GM19099 (cell line): ENCODE data around the gene NREP.

ENCODE experiments used
- POLR2A ChIP-seq: IDR thresholded peaks from 3 replicates; pipeline ENCODE4 v1.6.1; 2011; ENCODE audit warnings: low read depth; ENCODE audit not compliant: insufficient read length; ENCODE audit errors: extremely low read depth

Gene NREP

DNA sequence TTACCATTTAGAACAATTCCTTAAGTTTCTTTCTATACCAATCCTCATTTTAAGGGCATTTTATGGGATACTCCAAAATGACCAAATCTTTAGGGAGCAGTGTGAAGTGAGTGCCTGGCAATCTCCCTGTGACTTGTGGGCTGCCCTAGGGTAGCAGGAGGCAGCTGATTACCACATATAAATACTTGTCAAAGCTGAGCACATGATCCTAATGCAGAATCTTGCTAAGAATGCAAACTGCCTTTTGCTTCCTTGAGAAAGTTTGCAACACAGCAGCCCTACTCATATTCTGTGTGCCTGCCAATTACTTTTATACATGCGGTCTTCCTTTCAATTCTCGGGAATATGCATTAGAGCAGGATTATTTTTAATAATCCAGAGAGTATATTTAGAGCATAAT is 18.2 kb upstream of the NREP start:
- no peak for TF ChIP-seq POLR2A

- TF ChIP-seq POLR2A: no peak
These were observed 17.5 kb upstream of the NREP start for GRCh38 chr5:111774525-111774924.

GRCh38 chr5:111772456-111773122 is 15.6 kb upstream of the NREP start:
- no peak for TF ChIP-seq POLR2A

- TF ChIP-seq POLR2A: no peak
These were observed 12.5 kb upstream of the NREP start for GRCh38 chr5:111769541-111769940.

DNA sequence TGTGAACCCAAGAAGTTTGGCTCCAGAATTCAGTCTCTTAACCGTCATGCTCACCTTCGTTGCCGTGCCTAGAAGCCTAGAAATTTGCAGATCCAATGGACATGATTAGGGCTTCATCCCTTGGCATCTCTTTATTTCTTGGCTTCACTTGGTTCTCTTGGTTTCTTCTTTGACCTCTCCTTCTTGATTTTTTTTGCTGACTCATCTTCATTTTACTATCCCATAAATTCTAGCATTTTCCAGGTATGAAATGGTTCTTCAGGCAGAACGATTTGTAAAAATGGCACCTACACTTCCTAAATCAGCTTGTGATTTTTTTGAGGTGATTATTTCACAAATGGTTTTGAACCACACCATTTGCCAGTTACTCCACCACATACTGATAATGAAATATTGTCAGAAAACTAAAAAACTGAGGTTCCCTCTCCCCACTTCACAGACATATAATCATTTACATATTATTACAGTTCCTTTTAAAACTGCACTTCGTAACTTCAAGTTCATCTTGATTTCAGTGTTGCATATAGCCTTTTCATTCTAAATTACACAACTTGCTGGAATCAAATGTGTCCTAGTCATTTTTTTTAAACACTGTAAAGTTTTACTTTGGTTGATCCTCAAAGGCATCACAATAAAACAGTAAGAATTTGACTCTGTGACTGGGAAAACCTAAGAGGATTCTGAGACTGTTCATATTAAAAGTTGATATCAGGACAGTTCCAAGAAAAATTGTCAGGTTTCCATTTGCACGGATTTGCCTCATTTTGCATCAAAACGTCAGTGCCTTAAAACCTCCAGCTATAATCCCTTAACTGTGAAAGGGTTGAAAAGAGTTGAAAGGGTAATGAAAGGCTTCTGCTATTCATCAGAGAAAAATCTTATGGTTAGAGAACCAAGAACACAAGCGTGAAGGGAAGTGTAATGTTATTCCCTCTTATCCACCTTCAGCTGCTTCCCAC is 8.9 kb upstream of the NREP start:
- TF ChIP-seq POLR2A: no peak

GRCh38 chr5:111764019-111764418 is 7.0 kb upstream of the NREP start:
- TF ChIP-seq POLR2A: no peak

- no peak for TF ChIP-seq POLR2A
These were observed 5.9 kb upstream of the NREP start for GRCh38 chr5:111762895-111763294.

DNA sequence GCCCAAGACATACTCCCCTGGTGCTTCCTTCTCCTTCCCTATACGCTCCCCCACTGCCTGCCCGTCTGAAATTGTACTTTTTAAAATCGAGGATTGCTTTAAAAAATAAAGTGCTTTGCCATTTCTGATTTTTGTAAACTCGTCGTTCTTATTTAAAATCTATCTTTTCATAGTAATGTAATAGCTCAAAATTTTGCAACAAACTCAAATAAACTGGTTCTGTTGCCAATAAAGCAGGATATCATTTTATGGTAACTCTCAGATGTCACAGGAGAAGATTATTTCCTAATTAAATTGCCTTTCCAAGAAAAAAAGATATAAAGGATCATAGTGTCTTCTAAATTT is 1.3 kb upstream of the NREP start:
- TF ChIP-seq POLR2A: no peak

GRCh38 chr5:111757355-111758283 is 625 bp upstream of the NREP start:
- TF ChIP-seq POLR2A: peak; percentile 81

- TF ChIP-seq POLR2A: no peak
These were observed 1.0 kb downstream of the NREP start for GRCh38 chr5:111755942-111756381.

- no peak for TF ChIP-seq POLR2A
These were observed 1.6 kb downstream of the NREP start for GRCh38 chr5:111755345-111755941.

- TF ChIP-seq POLR2A: no peak
These were observed 3.0 kb downstream of the NREP start for GRCh38 chr5:111753884-111754589.

DNA sequence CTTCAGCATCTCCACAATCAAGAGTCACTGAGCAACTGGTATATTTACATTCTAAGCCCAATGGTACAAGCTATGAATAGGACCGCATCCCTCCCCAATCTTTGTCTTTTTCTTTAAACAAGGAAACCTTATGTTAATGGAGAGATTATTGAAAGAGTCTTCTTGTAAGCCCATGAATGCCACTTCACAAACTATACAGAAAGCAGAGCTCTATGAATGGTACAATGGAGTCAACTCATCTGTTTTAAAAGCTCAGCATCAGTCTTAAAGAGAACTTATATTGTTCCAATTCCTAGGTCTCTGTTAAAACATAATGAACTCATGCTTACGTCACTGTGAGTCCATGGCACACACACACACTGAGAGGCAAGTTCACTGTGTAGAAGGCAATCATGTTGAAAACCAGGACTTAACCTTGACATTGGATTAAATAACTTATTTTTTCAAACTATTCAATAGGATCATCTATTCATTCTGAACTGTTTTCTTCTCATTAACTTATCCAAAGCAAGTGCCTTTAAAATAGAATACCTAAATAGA is 4.5 kb downstream of the NREP start:
- no peak for TF ChIP-seq POLR2A

GRCh38 chr5:111749303-111750026 is 7.5 kb downstream of the NREP start:
- no peak for TF ChIP-seq POLR2A

DNA sequence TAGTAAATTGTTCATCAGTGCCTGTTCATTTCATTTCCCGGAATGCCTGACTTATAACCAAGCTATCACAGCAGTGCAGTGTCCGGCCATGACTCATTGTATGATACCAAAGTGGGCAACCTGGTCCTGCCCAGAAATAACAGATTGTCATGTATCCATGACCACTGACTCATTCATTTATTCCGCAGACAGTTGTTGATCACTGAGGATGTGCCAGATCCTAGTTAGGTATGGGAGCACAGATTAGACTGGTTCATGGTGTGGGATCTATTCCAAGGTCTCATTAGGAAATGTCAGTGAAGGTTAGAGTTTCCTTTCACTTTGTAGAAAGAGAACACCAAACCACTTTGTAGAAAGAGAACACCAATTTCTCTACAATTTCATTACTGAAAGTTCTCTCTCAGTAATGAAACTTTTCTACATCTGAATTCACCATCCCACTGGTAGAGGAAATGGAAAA is 8.7 kb downstream of the NREP start:
- TF ChIP-seq POLR2A: no peak
